ENCODE data around the gene GUCY1A2.

GUCY1A2 gene

DNA sequence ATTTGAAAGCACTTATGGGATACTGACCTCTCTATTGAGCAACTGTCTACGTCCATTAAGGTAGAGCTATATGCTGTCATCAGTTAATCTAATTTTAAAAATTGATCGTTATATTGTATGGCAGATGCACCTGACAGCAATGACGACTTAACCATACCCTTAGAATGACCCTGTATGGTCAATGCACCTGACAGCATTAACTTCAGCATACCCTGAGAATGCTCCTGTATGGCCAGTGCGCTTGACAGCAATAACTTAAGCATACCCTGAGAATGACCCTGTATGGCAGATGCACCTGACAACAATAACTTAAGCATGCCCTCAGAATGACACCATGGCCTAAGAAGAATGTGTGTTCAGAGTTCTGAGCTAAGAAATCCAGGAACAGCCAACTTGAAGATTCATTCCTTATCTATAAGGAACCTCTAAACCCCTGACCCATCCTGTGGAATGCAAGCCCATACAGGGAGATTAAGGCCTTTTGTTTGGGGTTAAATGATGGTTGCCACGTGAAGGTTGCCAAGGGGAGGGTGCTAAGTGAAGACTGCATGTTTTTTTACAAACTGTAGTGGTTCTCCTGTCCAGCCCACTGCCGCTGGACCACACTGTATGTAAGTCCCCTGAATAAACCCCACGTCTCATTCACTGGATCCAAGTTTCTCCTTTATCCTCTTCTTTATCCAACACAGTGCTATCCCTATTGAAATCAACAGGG, 138.3 kb downstream of the GUCY1A2 start:
- Histone ChIP-seq H3K27me3 (ENCODE audit: insufficient read depth, low read depth) (no peaks in the 10 kb centered on the region), H3K36me3 (ENCODE audit: insufficient read depth) (no peaks in the 10 kb centered on the region), H2AFZ (ENCODE audit: low read depth) (no peak overlapping the region)

GRCh38 chr11:106879029-106879428, 139.2 kb downstream of the GUCY1A2 start:
- Histone ChIP-seq H3K27me3 (ENCODE audit: insufficient read depth, low read depth) (no peaks in the 10 kb centered on the region), H3K36me3 (ENCODE audit: insufficient read depth) (no peaks in the 10 kb centered on the region), H3K9ac (no peak overlapping the region), H3K79me2 (ENCODE audit: insufficient read depth, low read depth) (no peaks in the 10 kb centered on the region), H3K4me2 (no peak overlapping the region), H2AFZ (ENCODE audit: low read depth) (no peak overlapping the region), H3K4me1 (ENCODE audit: low read depth, poor library complexity, severe bottlenecking) (no peaks in the 10 kb centered on the region), H4K20me1 (ENCODE audit: insufficient read depth) (no peaks in the 10 kb centered on the region), H3K4me3 (IDR thresholded peaks at IDR 0.05; ENCODE audit: insufficient read depth, low read depth, low read length) (no peak overlapping the region), H3K27ac (no peak overlapping the region)
- no peak for TF ChIP-seq CTCF (conservative IDR thresholded peaks at IDR 0.05; ENCODE audit: low read depth, low read length)

More for the DNA sequence above, 138.3 kb downstream of the GUCY1A2 start:
- Histone ChIP-seq H3K4me2 (no peak overlapping the region), H4K20me1 (ENCODE audit: insufficient read depth) (no peaks in the 10 kb centered on the region), H3K9ac (no peak overlapping the region), H3K4me3 (IDR thresholded peaks at IDR 0.05; ENCODE audit: insufficient read depth, low read depth, low read length) (no peak overlapping the region), H3K4me1 (ENCODE audit: low read depth, poor library complexity, severe bottlenecking) (no peaks in the 10 kb centered on the region), H3K27ac (no peak overlapping the region), H3K79me2 (ENCODE audit: insufficient read depth, low read depth) (no peaks in the 10 kb centered on the region)
- no peak for TF ChIP-seq CTCF (conservative IDR thresholded peaks at IDR 0.05; ENCODE audit: low read depth, low read length)

DNA sequence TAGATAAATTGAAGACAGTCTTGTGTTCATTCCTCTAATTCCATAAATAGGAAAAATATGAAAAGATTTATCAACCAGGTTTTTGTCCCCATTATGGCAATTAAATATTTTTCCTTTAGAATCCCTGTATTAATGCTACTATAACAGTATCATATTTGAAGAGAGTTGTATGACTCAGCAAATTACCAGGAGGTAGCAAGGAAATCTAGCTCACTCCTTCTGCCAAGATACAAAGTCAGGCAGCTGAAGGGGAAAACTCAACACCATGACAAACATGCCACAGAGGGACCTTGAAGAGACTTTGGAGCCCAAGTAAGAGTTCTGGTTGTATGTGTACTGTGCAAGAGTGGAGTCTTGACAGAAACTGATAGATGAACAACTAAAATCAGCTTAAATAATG, 143.3 kb downstream of the GUCY1A2 start:
- Histone ChIP-seq H3K4me1 (ENCODE audit: low read depth, poor library complexity, severe bottlenecking) (no peaks in the 10 kb centered on the region), H3K4me3 (IDR thresholded peaks at IDR 0.05; ENCODE audit: insufficient read depth, low read depth, low read length) (no peak overlapping the region), H3K79me2 (ENCODE audit: insufficient read depth, low read depth) (no peaks in the 10 kb centered on the region), H3K9ac (no peak overlapping the region), H3K27ac (no peak overlapping the region), H3K4me2 (no peak overlapping the region), H3K36me3 (ENCODE audit: insufficient read depth) (no peaks in the 10 kb centered on the region), H3K27me3 (ENCODE audit: insufficient read depth, low read depth) (no peaks in the 10 kb centered on the region), H2AFZ (ENCODE audit: low read depth) (no peak overlapping the region), H4K20me1 (ENCODE audit: insufficient read depth) (no peaks in the 10 kb centered on the region)
- no peak for TF ChIP-seq CTCF (conservative IDR thresholded peaks at IDR 0.05; ENCODE audit: low read depth, low read length)

DNA sequence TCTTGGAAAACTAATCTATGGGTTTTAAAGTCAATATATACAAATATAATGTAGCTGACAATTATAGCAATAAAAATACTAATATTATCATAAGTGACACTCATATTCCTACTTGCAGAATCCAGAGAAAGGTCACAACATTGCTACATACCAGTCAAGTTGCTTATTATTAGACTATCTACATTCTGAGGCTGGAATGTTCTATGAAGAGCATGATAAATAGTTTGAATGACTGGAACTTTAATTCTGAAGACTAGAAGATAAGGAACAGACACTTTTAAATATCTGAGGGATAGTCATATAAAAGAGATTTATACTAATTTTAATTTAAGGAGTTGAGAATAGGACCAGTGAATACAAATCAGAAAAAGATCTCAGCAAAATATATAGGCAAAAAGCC, 146.0 kb downstream of the GUCY1A2 start:
- Histone ChIP-seq H3K27ac (no peak overlapping the region), H4K20me1 (ENCODE audit: insufficient read depth) (no peaks in the 10 kb centered on the region), H2AFZ (ENCODE audit: low read depth) (no peak overlapping the region), H3K9ac (no peak overlapping the region), H3K4me2 (no peak overlapping the region), H3K27me3 (ENCODE audit: insufficient read depth, low read depth) (no peaks in the 10 kb centered on the region), H3K4me3 (IDR thresholded peaks at IDR 0.05; ENCODE audit: insufficient read depth, low read depth, low read length) (no peak overlapping the region), H3K79me2 (ENCODE audit: insufficient read depth, low read depth) (no peaks in the 10 kb centered on the region), H3K36me3 (ENCODE audit: insufficient read depth) (no peaks in the 10 kb centered on the region), H3K4me1 (ENCODE audit: low read depth, poor library complexity, severe bottlenecking) (no peaks in the 10 kb centered on the region)
- no peak for TF ChIP-seq CTCF (conservative IDR thresholded peaks at IDR 0.05; ENCODE audit: low read depth, low read length)
